ENCODE results near the gene MYL12B. TPM values are rescaled to one million over a fixed set of nuclear protein-coding genes. Genes with fewer than 3 reads are reported as not detected.

The MYL12B gene
- total RNA-seq, 4 donors from 2014 or later, result 261 to 505 (median 275) TPM

GRCh38 chr18:3218819-3219218, 43.1 kb upstream of the MYL12B start:
- no peak for TF ChIP-seq CTCF (IDR thresholded peaks at IDR 0.05; ENCODE audit: low read depth)

GRCh38 chr18:3219241-3219630, 42.7 kb upstream of the MYL12B start:
- no peak for TF ChIP-seq CTCF (IDR thresholded peaks at IDR 0.05; ENCODE audit: low read depth)

GRCh38 chr18:3219631-3220335, 42.1 kb upstream of the MYL12B start, which contains the start of gene MYOM1:
TSS of gene MYOM1 (minus strand) at chr18:3219968. CDS start at chr18:3215223, 4,745 bp downstream.
- TF ChIP-seq CTCF (IDR thresholded peaks at IDR 0.05; ENCODE audit: low read depth), result no peak

- no peak for TF ChIP-seq CTCF (IDR thresholded peaks at IDR 0.05; ENCODE audit: low read depth)
Measured at GRCh38 chr18:3221496-3221895, 40.4 kb upstream of the MYL12B start.

- no peak for TF ChIP-seq CTCF (IDR thresholded peaks at IDR 0.05; ENCODE audit: low read depth)
Measured at GRCh38 chr18:3223356-3223755, 38.6 kb upstream of the MYL12B start.

GRCh38 chr18:3224223-3224622, 37.7 kb upstream of the MYL12B start:
- TF ChIP-seq CTCF (IDR thresholded peaks at IDR 0.05; ENCODE audit: low read depth), result no peak

- TF ChIP-seq CTCF (IDR thresholded peaks at IDR 0.05; ENCODE audit: low read depth), result no peak
Measured at GRCh38 chr18:3225588-3225987, 36.3 kb upstream of the MYL12B start.

All from subcutaneous adipose tissue (tissue), 4 donors.